ENCODE measurements around the gene TBCD.

DNA sequence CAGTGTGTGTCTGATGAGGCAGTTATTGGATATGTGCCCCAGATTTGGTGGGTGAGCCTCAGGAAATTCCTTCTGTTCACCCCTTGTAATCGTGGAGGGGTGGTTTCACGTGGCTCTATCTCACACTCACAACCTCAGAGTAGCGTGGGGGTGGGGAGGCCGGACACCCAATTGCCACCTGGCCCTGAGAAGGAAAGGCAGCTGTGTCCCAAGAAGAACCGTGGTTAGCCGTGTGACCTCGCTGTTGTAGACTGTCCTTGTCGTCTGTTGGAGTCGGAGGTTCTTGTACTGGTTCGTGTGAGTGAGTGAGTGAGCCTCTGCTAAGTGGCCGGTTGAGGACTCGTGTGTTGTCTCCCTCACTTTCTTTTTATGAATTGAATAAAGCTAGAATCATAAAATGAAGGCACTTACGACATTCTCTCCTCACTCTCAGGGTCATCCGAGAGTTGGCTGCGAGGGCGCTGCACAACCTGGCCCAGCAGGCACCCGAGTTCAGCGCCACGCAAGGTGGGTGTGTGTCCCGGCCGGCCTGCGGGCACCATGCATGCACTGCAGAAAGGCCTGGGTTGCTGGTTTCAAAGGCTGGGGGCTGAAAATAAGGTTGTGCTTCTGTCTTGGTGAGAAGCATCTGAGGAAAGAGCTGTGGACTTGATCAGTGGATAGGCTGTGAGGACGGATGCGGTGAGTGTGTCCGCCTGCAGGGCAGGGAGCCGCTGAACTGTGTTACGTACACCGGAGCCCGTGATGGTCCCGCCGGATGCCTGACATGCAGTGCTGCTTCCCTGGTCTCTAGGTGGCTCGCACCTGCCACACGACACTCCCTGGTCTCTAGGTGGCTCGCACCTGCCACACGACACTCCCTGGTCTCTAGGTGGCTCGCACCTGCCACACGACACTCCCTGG lies 151.4 kb downstream of the TBCD start:
- TF ChIP-seq, protein P1, sequence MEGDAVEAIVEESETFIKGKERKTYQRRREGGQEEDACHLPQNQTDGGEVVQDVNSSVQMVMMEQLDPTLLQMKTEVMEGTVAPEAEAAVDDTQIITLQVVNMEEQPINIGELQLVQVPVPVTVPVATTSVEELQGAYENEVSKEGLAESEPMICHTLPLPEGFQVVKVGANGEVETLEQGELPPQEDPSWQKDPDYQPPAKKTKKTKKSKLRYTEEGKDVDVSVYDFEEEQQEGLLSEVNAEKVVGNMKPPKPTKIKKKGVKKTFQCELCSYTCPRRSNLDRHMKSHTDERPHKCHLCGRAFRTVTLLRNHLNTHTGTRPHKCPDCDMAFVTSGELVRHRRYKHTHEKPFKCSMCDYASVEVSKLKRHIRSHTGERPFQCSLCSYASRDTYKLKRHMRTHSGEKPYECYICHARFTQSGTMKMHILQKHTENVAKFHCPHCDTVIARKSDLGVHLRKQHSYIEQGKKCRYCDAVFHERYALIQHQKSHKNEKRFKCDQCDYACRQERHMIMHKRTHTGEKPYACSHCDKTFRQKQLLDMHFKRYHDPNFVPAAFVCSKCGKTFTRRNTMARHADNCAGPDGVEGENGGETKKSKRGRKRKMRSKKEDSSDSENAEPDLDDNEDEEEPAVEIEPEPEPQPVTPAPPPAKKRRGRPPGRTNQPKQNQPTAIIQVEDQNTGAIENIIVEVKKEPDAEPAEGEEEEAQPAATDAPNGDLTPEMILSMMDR (IDR thresholded peaks at IDR 0.05; ENCODE audit: insufficient read depth, low read length, poor library complexity, severe bottlenecking), result no peak
- no peak for TF ChIP-seq EZH2phosphoT487 (conservative IDR thresholded peaks at IDR 0.05; ENCODE audit: low read length)
